Measurements from ENCODE around the gene TPSD1. TPM values are rescaled to one million over a fixed set of nuclear protein-coding genes. Genes with fewer than 3 reads are reported as not detected.
"Not testable (repeated sequence)": the region's sequence is repeated elsewhere in the genome, so short reads cannot be mapped to it uniquely, and the experiment has no call there.

Gene TPSD1
- polyA plus RNA-seq, 1 experiment: not detected

GRCh38 chr16:1245452-1246020 lies 10.3 kb upstream of the TPSD1 start:
- no peak for TF ChIP-seq CTCF (IDR thresholded peaks at IDR 0.05; ENCODE audit: low read depth, low read length)
- CTCF ChIA-PET: no interaction called here
- Histone ChIP-seq H3K27ac (ENCODE audit: low read depth, low read length) (no peak overlapping the region), H3K9me3 (ENCODE audit: control insufficient read depth, insufficient read depth, low read length) (no peaks in the 10 kb centered on the region), H3K27me3 (ENCODE audit: control insufficient read depth, insufficient read depth, low read length) (no peaks in the 10 kb centered on the region), H3K4me3 (ENCODE audit: low read depth, low read length) (no peak overlapping the region)
- POLR2A ChIA-PET: no interaction called here
- no peak for DNase-seq (ENCODE audit: low read depth, low spot score)

GRCh38 chr16:1247903-1248537 lies 7.8 kb upstream of the TPSD1 start:
- CTCF ChIA-PET: not testable (repeated sequence)

GRCh38 chr16:1249031-1249755 lies 6.7 kb upstream of the TPSD1 start:
- CTCF ChIA-PET; DNase-seq (ENCODE audit: low read depth, low spot score); H3K27ac ChIP-seq (ENCODE audit: low read depth, low read length); H3K9me3 ChIP-seq (ENCODE audit: control insufficient read depth, insufficient read depth, low read length); H3K27me3 ChIP-seq (ENCODE audit: control insufficient read depth, insufficient read depth, low read length); H3K4me3 ChIP-seq (ENCODE audit: low read depth, low read length); POLR2A ChIA-PET: not testable (repeated sequence)

More at GRCh38 chr16:1247903-1248537, 7.8 kb upstream of the TPSD1 start:
- H3K27me3 ChIP-seq (ENCODE audit: control insufficient read depth, insufficient read depth, low read length); DNase-seq (ENCODE audit: low read depth, low spot score); POLR2A ChIA-PET; H3K9me3 ChIP-seq (ENCODE audit: control insufficient read depth, insufficient read depth, low read length); H3K27ac ChIP-seq (ENCODE audit: low read depth, low read length); H3K4me3 ChIP-seq (ENCODE audit: low read depth, low read length): not testable (repeated sequence)

- H3K27ac ChIP-seq (ENCODE audit: low read depth, low read length); DNase-seq (ENCODE audit: low read depth, low spot score); H3K27me3 ChIP-seq (ENCODE audit: control insufficient read depth, insufficient read depth, low read length); POLR2A ChIA-PET; CTCF ChIA-PET; H3K9me3 ChIP-seq (ENCODE audit: control insufficient read depth, insufficient read depth, low read length); H3K4me3 ChIP-seq (ENCODE audit: low read depth, low read length): not testable (repeated sequence)
Observed at GRCh38 chr16:1253701-1254364, 2.0 kb upstream of the TPSD1 start.

- H3K9me3 ChIP-seq (ENCODE audit: control insufficient read depth, insufficient read depth, low read length); H3K4me3 ChIP-seq (ENCODE audit: low read depth, low read length); DNase-seq (ENCODE audit: low read depth, low spot score); CTCF ChIA-PET; POLR2A ChIA-PET; H3K27ac ChIP-seq (ENCODE audit: low read depth, low read length): not testable (repeated sequence)
- peaks cover 11% of the 10 kb centered on the region for H3K27me3 ChIP-seq (ENCODE audit: control insufficient read depth, insufficient read depth, low read length)
Observed at GRCh38 chr16:1254821-1255220, 1.0 kb upstream of the TPSD1 start.

GRCh38 chr16:1256296-1256873 lies 516 bp downstream of the TPSD1 start:
- H3K27ac ChIP-seq (ENCODE audit: low read depth, low read length); H3K4me3 ChIP-seq (ENCODE audit: low read depth, low read length); CTCF ChIA-PET; DNase-seq (ENCODE audit: low read depth, low spot score); POLR2A ChIA-PET; H3K9me3 ChIP-seq (ENCODE audit: control insufficient read depth, insufficient read depth, low read length): not testable (repeated sequence)
- H3K27me3 ChIP-seq (ENCODE audit: control insufficient read depth, insufficient read depth, low read length): peaks cover 24% of the 10 kb centered on the region

GRCh38 chr16:1256874-1257322 lies 1.0 kb downstream of the TPSD1 start:
- no peak for DNase-seq (ENCODE audit: low read depth, low spot score)
- no peak overlapping the region for H3K27ac ChIP-seq (ENCODE audit: low read depth, low read length)
- ChIA-PET POLR2A (no interaction called here), CTCF (no interaction called here)
- H3K27me3 ChIP-seq (ENCODE audit: control insufficient read depth, insufficient read depth, low read length): peaks cover 29% of the 10 kb centered on the region
- no peaks in the 10 kb centered on the region; the same call in 1 of the 2 replicates for H3K9me3 ChIP-seq (ENCODE audit: control insufficient read depth, insufficient read depth, low read length)
- no peak for TF ChIP-seq CTCF (IDR thresholded peaks at IDR 0.05; ENCODE audit: low read depth, low read length)
- no peak overlapping the region for H3K4me3 ChIP-seq (ENCODE audit: low read depth, low read length)
